Activated T-helper 9 cell treated with anti-CD3 and anti-CD28 coated beads, Interleukin-2, amount 50 U/mL, for 16 hours (primary cell): ENCODE measurements around the gene ADAM19.
A peak's percentile ranks its signal among the peaks of the same experiment; 100 is the strongest.

ENCODE experiments used
- DNase-seq: peaks from one replicate; pipeline ENCODE4 v3.0.0-alpha.2; 2020; ENCODE audit warnings: low read depth

Gene ADAM19

GRCh38 chr5:157575381-157576020 lies at the start of gene ADAM19:
ADAM19 (minus strand) TSS chr5:157575775; CDS start chr5:157575696, 79 bp downstream.
- peak; percentile 43 for DNase-seq

- no peak for DNase-seq
Measured at GRCh38 chr5:157624144-157624543, 48.6 kb upstream of the ADAM19 start.

GRCh38 chr5:157620776-157621175 lies 45.2 kb upstream of the ADAM19 start:
- DNase-seq, result no peak

- no peak for DNase-seq
Measured at GRCh38 chr5:157618191-157618765, 42.7 kb upstream of the ADAM19 start.

- DNase-seq, result no peak
Measured at GRCh38 chr5:157616785-157617184, 41.2 kb upstream of the ADAM19 start.

- DNase-seq, result no peak
Measured at GRCh38 chr5:157613385-157614245, 38.0 kb upstream of the ADAM19 start.

GRCh38 chr5:157612581-157612980 lies 37.0 kb upstream of the ADAM19 start:
- DNase-seq, result no peak

- DNase-seq, result no peak
Measured at GRCh38 chr5:157611571-157612476, 36.2 kb upstream of the ADAM19 start.

GRCh38 chr5:157610990-157611389 lies 35.4 kb upstream of the ADAM19 start:
- no peak for DNase-seq

- DNase-seq, result no peak
Measured at GRCh38 chr5:157608972-157609565, 33.5 kb upstream of the ADAM19 start.

GRCh38 chr5:157607371-157608161 lies 32.0 kb upstream of the ADAM19 start:
- peak; percentile 57 for DNase-seq

- no peak for DNase-seq
Measured at GRCh38 chr5:157606046-157606445, 30.5 kb upstream of the ADAM19 start.

GRCh38 chr5:157603333-157604190 lies 28.0 kb upstream of the ADAM19 start:
- DNase-seq, result peak; percentile 56

GRCh38 chr5:157602505-157602904 lies 26.9 kb upstream of the ADAM19 start:
- peak; percentile 32 for DNase-seq

GRCh38 chr5:157600252-157600651 lies 24.7 kb upstream of the ADAM19 start:
- no peak for DNase-seq

- DNase-seq, result no peak
Measured at GRCh38 chr5:157599565-157599964, 24.0 kb upstream of the ADAM19 start.

GRCh38 chr5:157598350-157598936 lies 22.9 kb upstream of the ADAM19 start:
- DNase-seq, result no peak

GRCh38 chr5:157597277-157597676 lies 21.7 kb upstream of the ADAM19 start:
- no peak for DNase-seq

- no peak for DNase-seq
Measured at GRCh38 chr5:157596487-157596886, 20.9 kb upstream of the ADAM19 start.
